ENCODE results near the gene DUSP5. TPM values are rescaled to one million over a fixed set of nuclear protein-coding genes. Genes with fewer than 3 reads are reported as not detected.
A peak's percentile ranks its signal among the peaks of the same experiment; 100 is the strongest.

DUSP5 gene
- 22.5 TPM for polyA plus RNA-seq (2012; ENCODE audit: insufficient read length, low read depth)

DNA sequence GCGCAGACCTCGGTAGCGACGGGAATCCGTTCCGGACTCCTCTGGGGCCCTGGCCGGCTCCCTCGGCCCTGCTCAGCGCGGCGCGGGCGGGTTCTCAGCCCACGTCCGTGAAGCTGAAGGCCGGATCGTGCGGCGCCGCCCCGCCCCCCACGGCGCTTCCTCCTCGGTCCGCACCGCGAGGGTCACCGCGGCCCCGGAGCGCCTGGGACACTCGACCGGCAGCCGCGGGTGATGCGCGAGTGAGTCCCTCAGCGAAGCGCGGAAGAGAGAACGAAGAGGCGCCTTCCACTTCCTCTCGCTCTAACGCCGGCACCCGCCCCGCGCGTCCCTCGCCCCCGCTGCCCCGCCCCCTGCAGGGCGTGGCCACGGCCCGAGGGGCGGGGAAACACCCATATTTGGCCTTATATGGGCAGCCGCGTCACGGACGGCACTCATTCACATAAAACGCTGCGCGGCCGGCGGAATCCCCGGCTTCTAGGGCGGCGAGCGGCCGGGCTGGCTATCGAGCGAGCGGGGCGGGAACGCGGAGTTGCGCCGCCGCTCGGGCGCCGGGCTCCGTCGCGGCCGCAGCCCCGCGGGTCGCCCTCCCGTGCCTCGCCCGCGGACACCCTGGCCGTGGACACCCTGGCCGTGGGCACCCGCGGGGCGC, at the start of gene DUSP5:
TSS of gene DUSP5 (plus strand) at position 470 of the 649 bp plus-strand sequence. CDS start 215 bp downstream, outside the sequence.
- TF ChIP-seq, protein P1, sequence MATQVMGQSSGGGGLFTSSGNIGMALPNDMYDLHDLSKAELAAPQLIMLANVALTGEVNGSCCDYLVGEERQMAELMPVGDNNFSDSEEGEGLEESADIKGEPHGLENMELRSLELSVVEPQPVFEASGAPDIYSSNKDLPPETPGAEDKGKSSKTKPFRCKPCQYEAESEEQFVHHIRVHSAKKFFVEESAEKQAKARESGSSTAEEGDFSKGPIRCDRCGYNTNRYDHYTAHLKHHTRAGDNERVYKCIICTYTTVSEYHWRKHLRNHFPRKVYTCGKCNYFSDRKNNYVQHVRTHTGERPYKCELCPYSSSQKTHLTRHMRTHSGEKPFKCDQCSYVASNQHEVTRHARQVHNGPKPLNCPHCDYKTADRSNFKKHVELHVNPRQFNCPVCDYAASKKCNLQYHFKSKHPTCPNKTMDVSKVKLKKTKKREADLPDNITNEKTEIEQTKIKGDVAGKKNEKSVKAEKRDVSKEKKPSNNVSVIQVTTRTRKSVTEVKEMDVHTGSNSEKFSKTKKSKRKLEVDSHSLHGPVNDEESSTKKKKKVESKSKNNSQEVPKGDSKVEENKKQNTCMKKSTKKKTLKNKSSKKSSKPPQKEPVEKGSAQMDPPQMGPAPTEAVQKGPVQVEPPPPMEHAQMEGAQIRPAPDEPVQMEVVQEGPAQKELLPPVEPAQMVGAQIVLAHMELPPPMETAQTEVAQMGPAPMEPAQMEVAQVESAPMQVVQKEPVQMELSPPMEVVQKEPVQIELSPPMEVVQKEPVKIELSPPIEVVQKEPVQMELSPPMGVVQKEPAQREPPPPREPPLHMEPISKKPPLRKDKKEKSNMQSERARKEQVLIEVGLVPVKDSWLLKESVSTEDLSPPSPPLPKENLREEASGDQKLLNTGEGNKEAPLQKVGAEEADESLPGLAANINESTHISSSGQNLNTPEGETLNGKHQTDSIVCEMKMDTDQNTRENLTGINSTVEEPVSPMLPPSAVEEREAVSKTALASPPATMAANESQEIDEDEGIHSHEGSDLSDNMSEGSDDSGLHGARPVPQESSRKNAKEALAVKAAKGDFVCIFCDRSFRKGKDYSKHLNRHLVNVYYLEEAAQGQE (IDR thresholded peaks at IDR 0.05; ENCODE audit: insufficient read depth in 1 of 2, low read depth in 2 of 2, low read length in 2 of 2): 0 out of 4 replicates have a peak, but pooled peaks of 1 of the 2 experiments have one; percentile 6
- 0 out of 2 replicates have a peak, but pooled peaks have one; percentile 34 for TF ChIP-seq TAF1 (IDR thresholded peaks at IDR 0.05; ENCODE audit: borderline replicate concordance, insufficient read depth, low read length)
- no peak for TF ChIP-seq POLR2AphosphoS5 (IDR thresholded peaks at IDR 0.05; ENCODE audit: low read depth, low read length)
- no peak for TF ChIP-seq SIN3A (IDR thresholded peaks at IDR 0.05; ENCODE audit: borderline replicate concordance, insufficient read depth, low read length)
- TF ChIP-seq FOXP2 (optimal IDR thresholded peaks at IDR 0.05; ENCODE audit: borderline replicate concordance, extremely low read depth, extremely low read length, insufficient read depth): peak; percentile 61

DNA sequence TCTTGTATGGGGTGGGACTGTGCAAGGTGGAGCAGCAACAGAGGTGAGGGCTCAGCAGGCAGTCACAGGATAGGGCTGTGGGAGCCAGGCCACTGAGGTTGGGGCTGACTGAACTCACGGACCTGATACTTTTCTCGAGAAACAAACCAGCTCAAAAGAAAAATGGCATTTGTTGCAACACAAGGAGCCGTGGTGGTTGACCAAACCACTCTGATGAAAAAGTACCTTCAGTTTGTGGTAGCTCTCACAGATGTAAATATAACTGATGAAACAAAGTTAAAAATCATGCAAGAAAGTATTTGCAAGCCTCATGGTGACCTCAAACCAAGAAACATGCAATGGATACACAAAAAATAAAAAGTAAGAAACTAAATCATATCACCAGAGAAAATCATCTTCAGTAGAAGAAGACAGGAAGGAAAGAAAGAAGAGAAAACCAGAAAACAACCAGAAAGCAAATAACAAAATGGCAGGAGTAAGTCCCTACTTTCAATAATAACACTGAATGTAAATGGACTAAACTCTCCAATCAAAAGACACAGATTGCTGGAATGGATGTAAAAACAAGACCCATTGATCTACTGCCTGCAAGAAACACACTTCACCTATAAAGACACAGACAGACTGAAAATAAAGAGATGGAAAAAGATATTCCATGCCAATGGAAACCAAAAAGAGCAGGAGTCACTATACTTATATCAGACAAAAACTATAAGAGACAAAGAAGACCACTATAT, 48.9 kb upstream of the DUSP5 start:
- TF ChIP-seq POLR2AphosphoS5 (IDR thresholded peaks at IDR 0.05; ENCODE audit: low read depth, low read length) (no peak), TAF1 (IDR thresholded peaks at IDR 0.05; ENCODE audit: borderline replicate concordance, insufficient read depth, low read length) (no peak), FOXP2 (optimal IDR thresholded peaks at IDR 0.05; ENCODE audit: borderline replicate concordance, extremely low read depth, extremely low read length, insufficient read depth) (no peak), SIN3A (IDR thresholded peaks at IDR 0.05; ENCODE audit: borderline replicate concordance, insufficient read depth, low read length) (no peak)
- TF ChIP-seq, protein P1 (IDR thresholded peaks at IDR 0.05; ENCODE audit: insufficient read depth in 1 of 2, low read depth in 2 of 2, low read length in 2 of 2): no peak

DNA sequence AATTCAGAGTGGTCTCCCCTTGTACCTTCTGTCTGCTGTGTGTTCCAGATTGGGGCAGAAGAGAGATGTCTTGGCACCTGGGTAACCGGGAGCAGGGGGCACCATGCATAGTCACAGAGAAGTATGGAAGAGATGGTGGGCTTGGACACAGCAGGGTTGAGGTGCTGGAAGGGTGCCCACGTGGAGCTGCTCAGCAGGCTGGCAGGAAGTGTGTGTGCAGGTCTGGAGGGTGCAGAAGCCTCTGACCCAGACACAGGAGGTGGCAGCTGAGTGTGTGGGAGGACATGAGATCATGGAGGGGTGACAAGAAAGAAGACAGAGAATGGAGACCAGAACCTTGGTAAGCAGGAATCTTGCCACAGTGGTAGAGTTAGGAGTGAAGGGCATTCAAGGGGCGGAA, 42.3 kb upstream of the DUSP5 start:
- TF ChIP-seq POLR2AphosphoS5 (IDR thresholded peaks at IDR 0.05; ENCODE audit: low read depth, low read length) (no peak), SIN3A (IDR thresholded peaks at IDR 0.05; ENCODE audit: borderline replicate concordance, insufficient read depth, low read length) (no peak), TAF1 (IDR thresholded peaks at IDR 0.05; ENCODE audit: borderline replicate concordance, insufficient read depth, low read length) (no peak), FOXP2 (optimal IDR thresholded peaks at IDR 0.05; ENCODE audit: borderline replicate concordance, extremely low read depth, extremely low read length, insufficient read depth) (no peak)
- TF ChIP-seq, protein P1 (IDR thresholded peaks at IDR 0.05; ENCODE audit: insufficient read depth in 1 of 2, low read depth in 2 of 2, low read length in 2 of 2): no peak

GRCh38 chr10:110456046-110456445, 41.7 kb upstream of the DUSP5 start:
- no peak for TF ChIP-seq FOXP2 (optimal IDR thresholded peaks at IDR 0.05; ENCODE audit: borderline replicate concordance, extremely low read depth, extremely low read length, insufficient read depth)
- no peak for TF ChIP-seq POLR2AphosphoS5 (IDR thresholded peaks at IDR 0.05; ENCODE audit: low read depth, low read length)
- TF ChIP-seq, protein P1 (IDR thresholded peaks at IDR 0.05; ENCODE audit: insufficient read depth in 1 of 2, low read depth in 2 of 2, low read length in 2 of 2): no peak
- TF ChIP-seq SIN3A (IDR thresholded peaks at IDR 0.05; ENCODE audit: borderline replicate concordance, insufficient read depth, low read length): no peak
- no peak for TF ChIP-seq TAF1 (IDR thresholded peaks at IDR 0.05; ENCODE audit: borderline replicate concordance, insufficient read depth, low read length)
